ENCODE measurements around the gene CTNS. TPM values are rescaled to one million over a fixed set of nuclear protein-coding genes. Genes with fewer than 3 reads are reported as not detected.

The CTNS gene
- total RNA-seq, 1 donor from 2014 or later, result 9.4 TPM

GRCh38 chr17:3708366-3708765 lies 71.8 kb downstream of the CTNS start:
- Mint-ChIP-seq H3K4me1 (peaks cover 5% of the 10 kb centered on the region), H3K36me3 (peaks cover 3% of the 10 kb centered on the region), H3K27ac (no peak overlapping the region), H3K9me3 (no peaks in the 10 kb centered on the region), H3K4me3 (no peak overlapping the region), H3K27me3 (ENCODE audit: insufficient read depth, low read depth) (no peaks in the 10 kb centered on the region)
- TF ChIP-seq EZH2phosphoT487 (IDR thresholded peaks at IDR 0.05), result no peak
- no peak for TF ChIP-seq CTCF (IDR thresholded peaks at IDR 0.05)
- TF ChIP-seq EZH2 (IDR thresholded peaks at IDR 0.05), result no peak
- Histone ChIP-seq H3F3A (ENCODE audit: low read depth) (no peaks in the 10 kb centered on the region), H2AFZ (replicated peaks) (no peak overlapping the region), H3K4me2 (no peak overlapping the region), H3K36me3 (no peaks in the 10 kb centered on the region), H3K4me3 (no peak overlapping the region), H3K79me2 (ENCODE audit: low read depth) (no peaks in the 10 kb centered on the region), H3K9me3 (ENCODE audit: low read depth) (no peaks in the 10 kb centered on the region), H3K27me3 (no peaks in the 10 kb centered on the region), H3K4me1 (peaks cover 3% of the 10 kb centered on the region), H3K27ac (no peak overlapping the region), H4K20me1 (ENCODE audit: low read depth) (no peaks in the 10 kb centered on the region), H3K9ac (no peak overlapping the region)
- no peak for DNase-seq (ENCODE audit: low spot score)

GRCh38 chr17:3710951-3711383 lies 74.4 kb downstream of the CTNS start:
- no peaks in the 10 kb centered on the region for H3K9me3 Mint-ChIP-seq
- H3K27me3 Mint-ChIP-seq (ENCODE audit: insufficient read depth, low read depth), result no peaks in the 10 kb centered on the region
- no peaks in the 10 kb centered on the region for H3K9me3 ChIP-seq (ENCODE audit: low read depth)
- H3K79me2 ChIP-seq (ENCODE audit: low read depth), result no peaks in the 10 kb centered on the region
- DNase-seq (ENCODE audit: low spot score), result no peak
- no peak overlapping the region for H3K4me3 Mint-ChIP-seq
- no peaks in the 10 kb centered on the region for H4K20me1 ChIP-seq (ENCODE audit: low read depth)
- no peak overlapping the region for H2AFZ ChIP-seq (replicated peaks)
- H3K4me3 ChIP-seq, result no peak overlapping the region
- no peak overlapping the region for H3K9ac ChIP-seq
- H3K4me2 ChIP-seq, result no peak overlapping the region
- no peak for TF ChIP-seq EZH2phosphoT487 (IDR thresholded peaks at IDR 0.05)
- no peak for TF ChIP-seq EZH2 (IDR thresholded peaks at IDR 0.05)
- no peak for TF ChIP-seq CTCF (IDR thresholded peaks at IDR 0.05)
- peaks cover 7% of the 10 kb centered on the region for H3K36me3 Mint-ChIP-seq
- no peak overlapping the region for H3K27ac ChIP-seq
- no peaks in the 10 kb centered on the region for H3K27me3 ChIP-seq
- no peak overlapping the region for H3K27ac Mint-ChIP-seq
- H3F3A ChIP-seq (ENCODE audit: low read depth), result no peaks in the 10 kb centered on the region
- H3K4me1 Mint-ChIP-seq, result peaks cover 5% of the 10 kb centered on the region
- H3K36me3 ChIP-seq, result no peaks in the 10 kb centered on the region
- peaks cover 3% of the 10 kb centered on the region for H3K4me1 ChIP-seq

Other genes with a start within 250 kb of the CTNS start
- not detected in 2 replicates for gene OR1E1, start 238.3 kb upstream of the CTNS start, total RNA-seq (ENCODE audit: low replicate concordance)
- gene OR3A3, start 225.4 kb upstream of the CTNS start, total RNA-seq (ENCODE audit: low replicate concordance), result not detected in 2 replicates
- not detected in 2 replicates for gene OR1E2, start 202.9 kb upstream of the CTNS start, total RNA-seq (ENCODE audit: low replicate concordance)
- gene SPATA22, start 164.9 kb upstream of the CTNS start, total RNA-seq (ENCODE audit: low replicate concordance), result not detected in 2 replicates
- not detected in 2 replicates for gene ASPA, start 160.8 kb upstream of the CTNS start, total RNA-seq (ENCODE audit: low replicate concordance)
- gene TRPV3, start 78.9 kb upstream of the CTNS start, total RNA-seq (ENCODE audit: low replicate concordance), result 1.5 and 1.9 TPM in 2 replicates
- 4.0 and 4.2 TPM in 2 replicates for gene TRPV1, start 27.3 kb upstream of the CTNS start, total RNA-seq (ENCODE audit: low replicate concordance)
- gene SHPK, start 510 bp upstream of the CTNS start, total RNA-seq (ENCODE audit: low replicate concordance), result 23.4 and 33.4 TPM in 2 replicates
- gene TAX1BP3, start 31.8 kb downstream of the CTNS start, total RNA-seq (ENCODE audit: low replicate concordance), result 27.3 and 56.7 TPM in 2 replicates
- gene EMC6, start 32.1 kb downstream of the CTNS start, total RNA-seq (ENCODE audit: low replicate concordance), result 20.0 and 53.1 TPM in 2 replicates
- 0.68 TPM in 1 of 2 replicates, not detected in the other for gene P2RX5, start 59.4 kb downstream of the CTNS start, total RNA-seq (ENCODE audit: low replicate concordance)
- 14.8 and 21.2 TPM in 2 replicates for gene HASPIN, start 87.1 kb downstream of the CTNS start, total RNA-seq (ENCODE audit: low replicate concordance)
- 33.7 and 47.5 TPM in 2 replicates for gene ITGAE, start 164.4 kb downstream of the CTNS start, total RNA-seq (ENCODE audit: low replicate concordance)
- gene NCBP3, start 209.5 kb downstream of the CTNS start, total RNA-seq (ENCODE audit: low replicate concordance), result 55.7 and 72.4 TPM in 2 replicates